Renal pelvis (tissue), 4 donors: Measurements from ENCODE around the gene SCO2. TPM values are rescaled to one million over a fixed set of nuclear protein-coding genes. Genes with fewer than 3 reads are reported as not detected.

Experiments
- DNase-seq: peaks from one replicate; pipeline ENCODE4 v3.0.0-alpha.2; 2013
- polyA plus RNA-seq, 3 donors: library from polyadenylated mRNA; unstranded; fragments of 120-200 nt; gene quantifications; one replicate each; pipeline ENCODE4 v1.2.1, GENCODE V29; 2013; ENCODE audit not compliant: insufficient read length in 3 of 3

Gene SCO2
- polyA plus RNA-seq, 3 donors, result 5.4 to 6.7 TPM; not detected in 1

- DNase-seq, result peak; percentile 21
These were observed 43.8 kb downstream of the SCO2 start, which contains the start of gene ADM2 for GRCh38 chr22:50481440-50482106. Gene ADM2, plus strand, starts transcription at chr22:50481543. Its CDS starts 305 bp downstream, at chr22:50481848.

- no peak for DNase-seq
These were observed 44.4 kb downstream of the SCO2 start for GRCh38 chr22:50481045-50481439.

- DNase-seq, result no peak
These were observed 45.7 kb downstream of the SCO2 start for GRCh38 chr22:50479721-50480120.

GRCh38 chr22:50477923-50478322 is 47.5 kb downstream of the SCO2 start:
- DNase-seq, result no peak

- DNase-seq, result no peak
These were observed 48.5 kb downstream of the SCO2 start for GRCh38 chr22:50476868-50477267.

- no peak for DNase-seq
These were observed 49.8 kb downstream of the SCO2 start for GRCh38 chr22:50475652-50476002.

- peak; percentile 91 for DNase-seq
These were observed 50.4 kb downstream of the SCO2 start, which contains the start of gene SBF1 for GRCh38 chr22:50474710-50475651. Gene SBF1, minus strand, starts transcription at chr22:50475035. Its CDS starts 195 bp downstream, at chr22:50474840.

GRCh38 chr22:50473855-50474671 is 51.3 kb downstream of the SCO2 start:
- DNase-seq, result no peak

Other genes with a start within 250 kb of the SCO2 start
- 100 to 1,000 TPM; 249 to 261 (median 258) TPM for gene PLXNB2, start 218.0 kb downstream of the SCO2 start, polyA plus RNA-seq
- gene DENND6B, start 198.6 kb downstream of the SCO2 start, polyA plus RNA-seq, result 10 to 100 TPM; 13.9 to 18.7 (median 18.5) TPM
- 10 to 100 TPM; 46.5 to 54.7 (median 50.5) TPM for gene PPP6R2, start 182.3 kb downstream of the SCO2 start, polyA plus RNA-seq
- 10 to 100 TPM; 42.2 to 51.0 (median 42.9) TPM for gene SBF1, start 50.6 kb downstream of the SCO2 start, polyA plus RNA-seq
- 1 to 10 TPM; 4.4 to 6.0 (median 5.7) TPM for gene ADM2, start 44.1 kb downstream of the SCO2 start, polyA plus RNA-seq
- gene MIOX, start 38.7 kb downstream of the SCO2 start, polyA plus RNA-seq, result 1 to 10 TPM; 3.3 to 6.6 (median 4.2) TPM
- gene LMF2, start 17.9 kb downstream of the SCO2 start, polyA plus RNA-seq, result 10 to 100 TPM; 47.3 to 61.5 (median 60.5) TPM
- 10 to 100 TPM; 48.3 to 57.4 (median 56.6) TPM for gene NCAPH2, start 17.4 kb downstream of the SCO2 start, polyA plus RNA-seq
- 1 to 10 TPM; 1.4 to 2.2 (median 2.0) TPM for gene TYMP, start 4.4 kb upstream of the SCO2 start, polyA plus RNA-seq
- gene KLHDC7B, start 20.3 kb upstream of the SCO2 start, polyA plus RNA-seq, result under 1 TPM in 2 of 3 donors, not detected in 1; 0.04 to 0.30 TPM
- under 1 TPM in 1 of 3 donors, not detected in 2; 0.58 TPM for gene SYCE3, start 37.3 kb upstream of the SCO2 start, polyA plus RNA-seq
- 10 to 100 TPM; 16.8 to 18.3 (median 17.1) TPM for gene CPT1B, start 52.8 kb upstream of the SCO2 start, polyA plus RNA-seq
- gene CHKB, start 57.3 kb upstream of the SCO2 start, polyA plus RNA-seq, result 100 to 1,000 TPM in 2 of 3 donors, 10 to 100 TPM in 1; 74.5 to 109 (median 105) TPM
- 1 to 10 TPM in 2 of 3 donors, under 1 TPM in 1; 0.76 to 1.1 (median 1.0) TPM for gene MAPK8IP2, start 75.2 kb upstream of the SCO2 start, polyA plus RNA-seq
- gene ARSA, start 102.6 kb upstream of the SCO2 start, polyA plus RNA-seq, result 10 to 100 TPM; 15.3 to 23.7 (median 20.4) TPM
- 10 to 100 TPM; 19.1 to 27.2 (median 19.6) TPM for gene SHANK3, start 147.2 kb upstream of the SCO2 start, polyA plus RNA-seq
- gene ACR, start 212.6 kb upstream of the SCO2 start, polyA plus RNA-seq, result under 1 TPM; 0.43 to 0.58 (median 0.58) TPM